GM12878 (cell line): ENCODE measurements around the gene FBXL22. TPM values are rescaled to one million over a fixed set of nuclear protein-coding genes. Genes with fewer than 3 reads are reported as not detected.

Source experiments
- ATAC-seq: fragments of 200-7000 bp; cut with Tn5 transposase; 3 replicates; pipeline ENCODE4 v1.9.1; 2020; ENCODE audit warnings: mild to moderate bottlenecking, moderate library complexity
- BruUV-seq: library from RNA; stranded (reverse); fragments of 400-500 nt; replicated peaks from 2 replicates; lab custom pipeline; 2021; lab: Mats Ljungman, UMichigan
- CTCF ChIA-PET: fragments of 300-600 bp; sonication (Branson Sonifier 250); formaldehyde crosslinking; extraction: SDS; loops from one replicate; lab custom pipeline; 2021; ENCODE audit warnings: inconsistent platforms; lab: Yijun Ruan, JAX
- POLR2A ChIA-PET: fragments of 350-600 bp; formaldehyde crosslinking; extraction: SDS; loops from one replicate; lab custom pipeline; 2021; ENCODE audit warnings: inconsistent platforms; lab: Charles Lee
- RAD21 ChIA-PET: fragments of 300-600 bp; sonication (Branson Sonifier 250); formaldehyde crosslinking; loops from one replicate; lab custom pipeline; 2023; ENCODE audit warnings: antibody characterized with exemption; ENCODE audit not compliant: unreplicated experiment; lab: Charles Lee
- SMC1A ChIA-PET: fragments of 300-600 bp; sonication (Branson Sonifier 250); formaldehyde crosslinking; loops from one replicate; lab custom pipeline; 2023; ENCODE audit not compliant: unreplicated experiment, uncharacterized antibody; lab: Charles Lee
- DNase-seq: peaks from one replicate; pipeline ENCODE4 v3.0.0-alpha.2; 2011; ENCODE audit warnings: low read depth, low spot score
- FAIRE-seq: peaks from 3 replicates; lab custom pipeline; 2011; peaks lifted over from hg19 to GRCh38; lab: Jason Lieb, UNC
- H2AFZ ChIP-seq: 2 replicates; pipeline ENCODE4 v1.6.0; 2011; ENCODE audit warnings: low read depth, low read length, control low read depth; ENCODE audit not compliant: control insufficient read depth
- H3K27ac ChIP-seq: 2 replicates; pipeline ENCODE4 v1.5.1; 2011; ENCODE audit warnings: control low read depth; ENCODE audit not compliant: control insufficient read depth, insufficient read depth
- H3K27me3 ChIP-seq, 2 experiments: replicated peaks in 1 of 2; 2 replicates each; pipeline versions ENCODE4 v1.6.0 to v1.6.1; 2011; ENCODE audit warnings: low read length in 1 of 2; ENCODE audit not compliant: control insufficient read depth in 2 of 2, insufficient read depth in 2 of 2
- H3K36me3 ChIP-seq, 2 experiments: 2 replicates each; pipeline ENCODE4 v1.5.1; 2011; ENCODE audit warnings: low read length in 1 of 2; ENCODE audit not compliant: control insufficient read depth in 2 of 2, insufficient read depth in 2 of 2
- H3K4me1 ChIP-seq: 2 replicates; pipeline ENCODE4 v1.6.1; 2011; ENCODE audit warnings: mild to moderate bottlenecking, low read length, moderate library complexity, mixed read lengths; ENCODE audit not compliant: control insufficient read depth, insufficient read depth
- H3K4me2 ChIP-seq: 2 replicates; pipeline ENCODE4 v1.6.0; 2011; ENCODE audit warnings: control low read depth; ENCODE audit not compliant: control insufficient read depth, insufficient read depth
- H3K4me3 ChIP-seq: fragments of 200-600 bp; sonication (generic); 2 replicates; pipeline ENCODE4 v1.5.1; 2016
- H3K79me2 ChIP-seq: 2 replicates; pipeline ENCODE4 v1.6.0; 2011; ENCODE audit warnings: low read length; ENCODE audit not compliant: control insufficient read depth, insufficient read depth
- H3K9ac ChIP-seq: 2 replicates; pipeline ENCODE4 v1.8.0; 2011; ENCODE audit warnings: low read length, control low read depth, mixed read lengths; ENCODE audit not compliant: control insufficient read depth, insufficient read depth
- H3K9me3 ChIP-seq: replicated peaks from 3 replicates; pipeline ENCODE4 v1.5.1; 2011; ENCODE audit warnings: mild to moderate bottlenecking, low read length; ENCODE audit not compliant: control insufficient read depth, insufficient read depth
- H4K20me1 ChIP-seq: 2 replicates; pipeline ENCODE4 v1.6.0; 2011; ENCODE audit not compliant: control insufficient read depth, insufficient read depth
- BACH1 ChIP-seq: fragments of 450-650 bp; IDR thresholded peaks from 2 replicates; pipeline ENCODE4 v1.6.1; 2017; ENCODE audit warnings: mild to moderate bottlenecking, borderline replicate concordance
- CREB1 ChIP-seq: IDR thresholded peaks from 2 replicates; pipeline ENCODE4 v1.6.1; 2012; ENCODE audit warnings: low read depth, mild to moderate bottlenecking, inconsistent platforms
- IRF4 ChIP-seq: IDR thresholded peaks from 2 replicates; pipeline ENCODE4 v1.6.1; 2011; ENCODE audit warnings: low read depth, low read length
- NFIC ChIP-seq: IDR thresholded peaks from 2 replicates; pipeline ENCODE4 v1.6.1; 2012; ENCODE audit warnings: low read depth, mild to moderate bottlenecking, inconsistent platforms, low read length, moderate library complexity
- NKRF ChIP-seq: fragments of 450-650 bp; conservative IDR thresholded peaks from 2 replicates; pipeline ENCODE4 v1.6.1; 2017; ENCODE audit warnings: mild to moderate bottlenecking, moderate library complexity
- PBX3 ChIP-seq: IDR thresholded peaks from 2 replicates; pipeline ENCODE4 v1.6.1; 2011; ENCODE audit warnings: mild to moderate bottlenecking, low read depth, low read length, moderate library complexity; ENCODE audit not compliant: insufficient replicate concordance
- WGBS: methylation state at CpG from one replicate; pipeline ENCODE4 v1.1.6; 2016; ENCODE audit warnings: low lambda C conversion rate; ENCODE audit not compliant: insufficient replicate concordance, insufficient coverage; ENCODE audit errors: missing lambda C conversion rate; 5-methylcytosine and 5-hydroxymethylcytosine counted together
- in situ Hi-C: fragments of 300-500 bp; cut with MboI; formaldehyde crosslinking; loops from 9 replicates; pipeline ENCODE4 v1.14.3; 2018; ENCODE audit warnings: mixed read lengths
- intact Hi-C: fragments of 100-400 bp; cut with micrococcal nuclease; formaldehyde crosslinking; loops from one replicate; pipeline ENCODE4 v1.14.2; 2022; ENCODE audit not compliant: unreplicated experiment
- polyA plus RNA-seq, 11 experiments: library from polyadenylated mRNA; depleted of rRNA in 4 of 11; unstranded in 6 of 11; stranded (reverse) in 5 of 11; fragments of >200 nt; fragmentation: Nextera tagmentation in 4 of 11; fragmentation: Illumina TruSeq in 1 of 11; extraction: Ambion mirVana in 4 of 11; extraction: Trizol in 1 of 11; gene quantifications; 1 replicate in 1 of 11; 2 replicates in 10 of 11; pipeline versions ENCODE4 v1.2.1 to v1.2.3, GENCODE V29; 2011 to 2016; ENCODE audit warnings: inconsistent platforms in 2 of 11, missing spikeins in 2 of 11, low read depth in 1 of 11
- total RNA-seq, 4 experiments: library from RNA; depleted of rRNA in 3 of 4; stranded (reverse); fragments of >200 nt in 3 of 4; fragmentation: Illumina TruSeq in 1 of 4; extraction: Trizol in 1 of 4; gene quantifications; 2 replicates each; pipeline versions ENCODE4 v1.2.1 to v1.2.3, GENCODE V29; 2013 to 2021

FBXL22 gene
- total and polyA plus RNA-seq, 10 of the 15 experiments (the other 5 are each of a cell fraction or from before 2014, with no cell fraction given) = 0.05 to 2.6 (median 0.52) TPM

GRCh38 chr15:63597821-63598220 is 634 bp downstream of the FBXL22 start:
- TF ChIP-seq NKRF (no peak), BACH1 (no peak), IRF4 (no peak), CREB1 (no peak), PBX3 (no peak), NFIC (no peak)
- TF ChIP-seq, all 136 proteins: peak for 0
- RAD21 ChIA-PET = interaction anchor here (1.3 to 8.2 kb wide), 11 partner anchors 12 to 134 kb away, joined by 4 to 113 read pairs (median 24); partner anchors contain the start of gene USP3
- Histone ChIP-seq H3K4me2 (no peak overlapping the region), H3K4me1 (peaks cover 56% of the 10 kb centered on the region), H3K36me3 (peaks cover 0 to 5% of the 10 kb centered on the region in 2 experiments; a peak in 3 of 4 replicates), H2AFZ (no peak overlapping the region), H3K27me3 (no peaks in the 10 kb centered on the region), H3K4me3 (no peak overlapping the region), H3K27ac (no peak overlapping the region), H3K9me3 (no peaks in the 10 kb centered on the region), H3K79me2 (peaks cover 23% of the 10 kb centered on the region), H3K9ac (no peak overlapping the region), H4K20me1 (no peaks in the 10 kb centered on the region)
- in situ Hi-C loops = loop anchor here (25.0 kb wide), 1 partner anchor 311 kb away; the partner anchor contains the start of gene APH1B
- intact Hi-C loops = loop anchor here (2.0 to 10.0 kb wide), 3 partner anchors 83 to 311 kb away; no protein-coding TSS in a partner anchor
- POLR2A ChIA-PET = interaction anchor here (0.6 to 8.8 kb wide), 4 partner anchors 49 to 116 kb away, joined by 4 to 66 read pairs (median 11); partner anchors contain the start of gene USP3
- ATAC-seq (no peak), DNase-seq (no peak), FAIRE-seq (no peak)
- SMC1A ChIA-PET = interaction anchor here (0.7 to 9.7 kb wide), 18 partner anchors 15 to 132 kb away, joined by 3 to 150 read pairs (median 10); partner anchors contain the start of gene USP3
- BruUV-seq = no TSS peak
- CTCF ChIA-PET = interaction anchor here (0.8 to 11.3 kb wide), 11 partner anchors 10 to 550 kb away, joined by 3 to 272 read pairs (median 7); partner anchors contain the start of gene USP3
- WGBS = 94% methylated on average over 6 of the region's 6 CpGs
